ENCODE measurements around the gene XKRX. TPM values are rescaled to one million over a fixed set of nuclear protein-coding genes. Genes with fewer than 3 reads are reported as not detected.

Gene XKRX
- total and polyA plus RNA-seq, 2 of the 13 experiments (the other 11 are each of a cell fraction or from before 2014, with no cell fraction given), result not detected

DNA sequence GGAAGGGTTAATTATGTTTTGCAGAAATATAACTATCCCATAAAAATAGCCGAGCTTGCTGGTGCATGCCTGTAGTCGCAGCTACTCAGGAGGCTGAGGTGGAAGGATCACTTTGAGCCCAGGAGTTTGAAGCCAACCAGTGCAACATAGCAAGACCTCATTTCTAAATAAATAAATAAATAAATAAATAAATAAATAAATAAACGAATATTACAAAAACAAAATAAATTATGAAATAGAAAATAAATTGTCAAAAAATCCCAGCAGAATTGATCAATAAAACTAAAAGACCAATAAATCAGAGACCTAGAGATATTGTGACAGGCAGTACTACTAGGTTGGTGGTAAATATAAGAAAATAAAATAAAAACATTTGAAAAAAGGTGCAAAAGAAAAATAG, 34.1 kb upstream of the XKRX start:
- ATAC-seq, result no peak
- Histone ChIP-seq H3K9ac (ENCODE audit: insufficient read depth, low read depth, low read length) (no peak overlapping the region), H3K4me1 (ENCODE audit: insufficient read depth, low read length) (no peaks in the 10 kb centered on the region), H3K4me3 (replicated peaks in 1 of 3; ENCODE audit: insufficient read depth in 1 of 3, low read depth in 2 of 3, low read length in 3 of 3) (no peak overlapping the region), H3K4me2 (ENCODE audit: low read depth, low read length) (no peak overlapping the region), H3K79me2 (ENCODE audit: insufficient read depth, low read length) (no peaks in the 10 kb centered on the region), H2AFZ (ENCODE audit: low read length) (no peak overlapping the region), H3K27me3 (ENCODE audit: control insufficient read depth in 1 of 2, insufficient read depth in 2 of 2, low read length in 2 of 2) (no peaks in the 10 kb centered on the region), H3K9me3 (ENCODE audit: low read length) (no peaks in the 10 kb centered on the region), H3K27ac (ENCODE audit: extremely low read length, insufficient read depth, low read length) (no peak overlapping the region), H3K36me3 (replicated peaks in 1 of 2; ENCODE audit: control insufficient read depth in 1 of 2, insufficient read depth in 2 of 2, low read length in 2 of 2) (no peaks in the 10 kb centered on the region), H4K20me1 (ENCODE audit: insufficient read depth, low read length) (no peaks in the 10 kb centered on the region)
- no peak for DNase-seq (ENCODE audit: low spot score)
- ChIA-PET CTCF (ENCODE audit: low intra/inter-chr PET ratio, low total read pairs) (no interaction called here), POLR2A (no interaction called here)
- 24% methylated on average over 3 of the region's 3 CpGs for WGBS (ENCODE audit: low lambda C conversion rate)
- BruUV-seq (replicated peaks), result no TSS peak
- TF ChIP-seq SKIL (CRISPR knock-in tag; IDR thresholded peaks at IDR 0.05; ENCODE audit: borderline replicate concordance), result no peak
- no peak for TF ChIP-seq CERS6 (CRISPR knock-in tag; IDR thresholded peaks at IDR 0.05)
- no peak for TF ChIP-seq ZNF24 (IDR thresholded peaks at IDR 0.05)
- no peak for TF ChIP-seq CENPX (CRISPR knock-in tag; IDR thresholded peaks at IDR 0.05)
- no peak for TF ChIP-seq ZNF546 (CRISPR knock-in tag; conservative IDR thresholded peaks at IDR 0.05)
- no peak for TF ChIP-seq KLF9 (CRISPR knock-in tag; IDR thresholded peaks at IDR 0.05; ENCODE audit: low read depth)
- no peak for FAIRE-seq
- intact Hi-C loops (cut with micrococcal nuclease; ENCODE audit: unreplicated experiment), result no loop called here
- in situ Hi-C loops (cut with HindIII; ENCODE audit: extremely low pct_ligation_motif_present, low pct_unique_long_range_greater_than_20kb), result no loop called here

- POLR2A ChIA-PET, result no interaction called here
- BruUV-seq (replicated peaks), result no TSS peak
- ATAC-seq (no peak), FAIRE-seq (no peak), DNase-seq (ENCODE audit: low spot score) (no peak)
- CTCF ChIA-PET (ENCODE audit: low intra/inter-chr PET ratio, low total read pairs), result no interaction called here
- no peak overlapping the region for H3K9ac ChIP-seq (ENCODE audit: insufficient read depth, low read depth, low read length)
- H3K9me3 ChIP-seq (ENCODE audit: low read length), result no peaks in the 10 kb centered on the region
- TF ChIP-seq TOE1 (CRISPR knock-in tag; IDR thresholded peaks at IDR 0.05), result no peak
- no peak overlapping the region for H3K27ac ChIP-seq (ENCODE audit: extremely low read length, insufficient read depth, low read length)
- WGBS (ENCODE audit: low lambda C conversion rate), result no CpG with 5 or more reads among the region's 1 CpG
- in situ Hi-C loops (cut with HindIII; ENCODE audit: extremely low pct_ligation_motif_present, low pct_unique_long_range_greater_than_20kb), result no loop called here
- no peaks in the 10 kb centered on the region for H3K4me1 ChIP-seq (ENCODE audit: insufficient read depth, low read length)
- no peak overlapping the region for H2AFZ ChIP-seq (ENCODE audit: low read length)
- no peaks in the 10 kb centered on the region for H3K79me2 ChIP-seq (ENCODE audit: insufficient read depth, low read length)
- H3K27me3 ChIP-seq (ENCODE audit: control insufficient read depth in 1 of 2, insufficient read depth in 2 of 2, low read length in 2 of 2), result no peaks in the 10 kb centered on the region
- H4K20me1 ChIP-seq (ENCODE audit: insufficient read depth, low read length), result no peaks in the 10 kb centered on the region
- no peak overlapping the region for H3K4me2 ChIP-seq (ENCODE audit: low read depth, low read length)
- intact Hi-C loops (cut with micrococcal nuclease; ENCODE audit: unreplicated experiment), result no loop called here
- no peaks in the 10 kb centered on the region for H3K36me3 ChIP-seq (replicated peaks in 1 of 2; ENCODE audit: control insufficient read depth in 1 of 2, insufficient read depth in 2 of 2, low read length in 2 of 2)
- H3K4me3 ChIP-seq (replicated peaks in 1 of 3; ENCODE audit: insufficient read depth in 1 of 3, low read depth in 2 of 3, low read length in 3 of 3), result no peak overlapping the region
Measured at GRCh38 chrX:100948557-100948956, 19.8 kb upstream of the XKRX start.
